Measurements from ENCODE around the gene DCHS1. TPM values are rescaled to one million over a fixed set of nuclear protein-coding genes. Genes with fewer than 3 reads are reported as not detected.

DCHS1 gene
- total and polyA plus RNA-seq, 9 of the 15 experiments (the other 6 are each of a cell fraction or from before 2014, with no cell fraction given), result 0.04 to 0.49 (median 0.14) TPM; not detected in 2

- TF ChIP-seq CHD7 (IDR thresholded peaks at IDR 0.05; ENCODE audit: low read depth, low read length) (no peak), ZBED1 (IDR thresholded peaks at IDR 0.05) (no peak), IRF9 (tag; IDR thresholded peaks at IDR 0.05) (no peak)
Observed at GRCh38 chr11:6640985-6641701, 14.5 kb downstream of the DCHS1 start (continued).

Measured in K562 (cell line).